Colonic mucosa (tissue), 4 donors: ENCODE results near the gene CSF2. TPM values are rescaled to one million over a fixed set of nuclear protein-coding genes. Genes with fewer than 3 reads are reported as not detected.

Experiments used
- DNase-seq: peaks from one replicate; pipeline ENCODE4 v3.0.0-alpha.2; 2020
- H3K27ac ChIP-seq: fragments of 200-600 bp; one replicate; pipeline ENCODE4 v1.8.0; 2021
- H3K27me3 ChIP-seq: fragments of 200-600 bp; one replicate; pipeline ENCODE4 v1.8.0; 2021
- H3K36me3 ChIP-seq: fragments of 200-600 bp; one replicate; pipeline ENCODE4 v1.8.0; 2021
- H3K4me1 ChIP-seq: fragments of 200-600 bp; one replicate; pipeline ENCODE4 v1.8.0; 2021; ENCODE audit warnings: mild to moderate bottlenecking
- H3K4me3 ChIP-seq: fragments of 200-600 bp; one replicate; pipeline ENCODE4 v1.8.0; 2021
- H3K9ac ChIP-seq, 2 donors: one replicate each; pipeline ENCODE4 v1.7.0; 2013; ENCODE audit warnings: control low read depth in 2 of 2, low read depth in 2 of 2, low read length in 2 of 2
- H3K9me3 ChIP-seq: fragments of 200-600 bp; one replicate; pipeline ENCODE4 v1.8.0; 2021
- CTCF ChIP-seq: fragments of 200-600 bp; IDR thresholded peaks from one replicate; pipeline ENCODE4 v1.8.0; 2022; ENCODE audit warnings: antibody characterized with exemption, mild to moderate bottlenecking
- intact Hi-C: fragments of 100-400 bp; cut with DNase I; formaldehyde crosslinking; loops from one replicate; pipeline ENCODE4 v1.14.1; 2022
- total RNA-seq, 2 donors: library from RNA; stranded (reverse); fragmentation: NEBNext Ultra II Directional in 1 of 2; extraction: Animal tissue kit (Norgen Biotek cat#: 25700) in 1 of 2; gene quantifications; one replicate each; pipeline ENCODE4 v1.2.1, GENCODE V29; 2021
- donor health status: healthy.
- donor health status: DM: no; HTN: no; CAD: no.
- donor health status: DM: no; HTN: no; CAD: no.

Gene CSF2
- total RNA-seq, 2 donors from 2014 or later, result 0.67 TPM; not detected in 1

GRCh38 chr5:132037353-132037752, 36.2 kb upstream of the CSF2 start:
- no peak overlapping the region for H3K27ac ChIP-seq
- intact Hi-C loops, result no loop called here
- H3K9me3 ChIP-seq, result no peaks in the 10 kb centered on the region
- H3K27me3 ChIP-seq, result no peaks in the 10 kb centered on the region
- no peaks in the 10 kb centered on the region for H3K4me1 ChIP-seq
- TF ChIP-seq CTCF, result no peak
- no peak overlapping the region for H3K4me3 ChIP-seq
- no peak overlapping the region for H3K9ac ChIP-seq
- no peaks in the 10 kb centered on the region for H3K36me3 ChIP-seq
- no peak for DNase-seq

- H3K27ac ChIP-seq, result no peak overlapping the region
- TF ChIP-seq CTCF, result no peak
- no peak overlapping the region for H3K4me3 ChIP-seq
- H3K36me3 ChIP-seq, result no peaks in the 10 kb centered on the region
- H3K4me1 ChIP-seq, result no peaks in the 10 kb centered on the region
- H3K9ac ChIP-seq, result no peak overlapping the region
- H3K9me3 ChIP-seq, result no peaks in the 10 kb centered on the region
- no peaks in the 10 kb centered on the region for H3K27me3 ChIP-seq
- DNase-seq, result no peak
- intact Hi-C loops, result no loop called here
Measured at GRCh38 chr5:132044207-132044606, 29.4 kb upstream of the CSF2 start.

GRCh38 chr5:132046880-132047299, 26.7 kb upstream of the CSF2 start:
- no peaks in the 10 kb centered on the region for H3K27me3 ChIP-seq
- TF ChIP-seq CTCF, result no peak
- H3K9ac ChIP-seq, result no peak overlapping the region
- no peaks in the 10 kb centered on the region for H3K36me3 ChIP-seq
- no peak for DNase-seq
- H3K4me3 ChIP-seq, result no peak overlapping the region
- no peaks in the 10 kb centered on the region for H3K9me3 ChIP-seq
- no peak overlapping the region for H3K27ac ChIP-seq
- intact Hi-C loops, result no loop called here
- no peaks in the 10 kb centered on the region for H3K4me1 ChIP-seq

- no peak overlapping the region for H3K9ac ChIP-seq
- H3K4me1 ChIP-seq, result no peaks in the 10 kb centered on the region
- no peaks in the 10 kb centered on the region for H3K27me3 ChIP-seq
- no peaks in the 10 kb centered on the region for H3K9me3 ChIP-seq
- H3K4me3 ChIP-seq, result no peak overlapping the region
- H3K36me3 ChIP-seq, result no peaks in the 10 kb centered on the region
- no peak for DNase-seq
- H3K27ac ChIP-seq, result no peak overlapping the region
- TF ChIP-seq CTCF, result no peak
- intact Hi-C loops, result no loop called here
Measured at GRCh38 chr5:132049093-132049492, 24.5 kb upstream of the CSF2 start.

GRCh38 chr5:132049559-132049958, 24.0 kb upstream of the CSF2 start:
- DNase-seq, result no peak
- Histone ChIP-seq H3K27ac (no peak overlapping the region), H3K36me3 (no peaks in the 10 kb centered on the region), H3K9me3 (no peaks in the 10 kb centered on the region), H3K4me1 (no peaks in the 10 kb centered on the region), H3K27me3 (no peaks in the 10 kb centered on the region), H3K4me3 (no peak overlapping the region), H3K9ac (no peak overlapping the region)
- no peak for TF ChIP-seq CTCF
- intact Hi-C loops, result no loop called here

- intact Hi-C loops, result no loop called here
- H3K27ac ChIP-seq, result no peak overlapping the region
- H3K4me3 ChIP-seq, result no peak overlapping the region
- H3K9me3 ChIP-seq, result no peaks in the 10 kb centered on the region
- no peaks in the 10 kb centered on the region for H3K36me3 ChIP-seq
- H3K4me1 ChIP-seq, result no peaks in the 10 kb centered on the region
- H3K27me3 ChIP-seq, result no peaks in the 10 kb centered on the region
- DNase-seq, result peak; percentile 24
- no peak overlapping the region for H3K9ac ChIP-seq
- TF ChIP-seq CTCF, result no peak
Measured at GRCh38 chr5:132050136-132050535, 23.5 kb upstream of the CSF2 start.
